ENCODE data around the gene SMARCD1.

Gene SMARCD1

GRCh38 chr12:50084775-50085614 lies at the start of gene SMARCD1:
SMARCD1 (plus strand) TSS chr12:50085342; CDS start chr12:50085370, 28 bp downstream.
- peaks cover 9% of the 10 kb centered on the region for H3K36me3 Mint-ChIP-seq (ENCODE audit: low read depth)
- H3K27ac Mint-ChIP-seq = peak within 1 kb of the TSS; percentile 94
- peak within 1 kb of the TSS; percentile 90 for H3K4me3 Mint-ChIP-seq
- no peaks in the 10 kb centered on the region for H3K9me3 Mint-ChIP-seq
- peaks cover 21% of the 10 kb centered on the region for H3K4me1 Mint-ChIP-seq (ENCODE audit: low read depth)
- no peaks in the 10 kb centered on the region for H3K27me3 Mint-ChIP-seq (ENCODE audit: low read depth)

- Mint-ChIP-seq H3K4me1 (ENCODE audit: low read depth) (peaks cover 5% of the 10 kb centered on the region), H3K36me3 (ENCODE audit: low read depth) (no peaks in the 10 kb centered on the region), H3K9me3 (no peaks in the 10 kb centered on the region), H3K4me3 (no peak overlapping the region), H3K27ac (no peak overlapping the region), H3K27me3 (ENCODE audit: low read depth) (peaks cover 16% of the 10 kb centered on the region)
These were observed 46.8 kb upstream of the SMARCD1 start for GRCh38 chr12:50038336-50038735.

- H3K4me1 Mint-ChIP-seq (ENCODE audit: low read depth) = peaks cover 5% of the 10 kb centered on the region
- H3K9me3 Mint-ChIP-seq = no peaks in the 10 kb centered on the region
- H3K36me3 Mint-ChIP-seq (ENCODE audit: low read depth) = no peaks in the 10 kb centered on the region
- H3K4me3 Mint-ChIP-seq = no peak overlapping the region
- H3K27ac Mint-ChIP-seq = no peak overlapping the region
- peaks cover 16% of the 10 kb centered on the region for H3K27me3 Mint-ChIP-seq (ENCODE audit: low read depth)
These were observed 45.8 kb upstream of the SMARCD1 start for GRCh38 chr12:50039151-50039835.

- Mint-ChIP-seq H3K9me3 (no peaks in the 10 kb centered on the region), H3K36me3 (ENCODE audit: low read depth) (no peaks in the 10 kb centered on the region)
These were observed 44.5 kb upstream of the SMARCD1 start for GRCh38 chr12:50040657-50041056.

DNA sequence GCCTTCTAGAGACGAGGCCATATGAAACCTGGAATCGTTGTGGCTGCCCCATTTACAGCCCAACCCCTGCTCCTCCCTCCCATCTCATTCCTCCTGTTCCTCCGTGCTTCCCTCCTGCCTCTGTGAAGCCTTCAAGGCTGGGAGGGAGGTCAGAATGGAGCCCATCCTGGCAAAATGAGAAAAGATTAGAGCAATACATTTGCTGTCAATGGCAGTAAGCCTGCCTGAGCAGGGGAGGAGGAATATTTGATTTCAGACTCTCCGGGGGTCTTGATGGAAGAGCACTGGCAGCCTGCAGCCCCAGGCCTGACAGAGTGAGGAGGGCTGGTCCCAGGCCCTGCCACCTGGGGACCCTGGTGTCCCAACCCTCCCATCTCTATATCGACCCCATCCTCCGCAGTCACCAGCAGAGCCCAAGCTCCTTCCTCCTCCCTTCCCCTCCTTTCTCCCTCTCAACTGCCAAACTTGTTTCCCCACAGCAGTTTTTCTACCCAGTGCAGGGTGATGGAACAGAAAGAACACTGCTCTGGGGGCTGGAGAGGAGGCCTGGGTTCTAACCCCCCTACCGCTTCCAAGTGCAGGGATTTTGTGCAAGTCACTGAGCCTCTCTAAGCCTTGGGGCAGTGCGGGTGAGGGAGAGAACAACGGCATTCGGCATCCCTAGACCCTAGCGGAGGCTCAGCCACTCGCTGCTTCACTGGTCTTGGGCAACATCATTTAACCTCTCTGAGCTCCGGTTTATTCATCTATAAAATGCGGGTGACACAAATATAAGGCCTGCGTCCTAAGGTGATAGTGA lies 43.9 kb upstream of the SMARCD1 start:
- Mint-ChIP-seq H3K27me3 (ENCODE audit: low read depth) (peaks cover 4% of the 10 kb centered on the region), H3K4me3 (no peak overlapping the region), H3K27ac (no peak overlapping the region), H3K36me3 (ENCODE audit: low read depth) (no peaks in the 10 kb centered on the region), H3K4me1 (ENCODE audit: low read depth) (peaks cover 5% of the 10 kb centered on the region), H3K9me3 (no peaks in the 10 kb centered on the region)

More at GRCh38 chr12:50040657-50041056, 44.5 kb upstream of the SMARCD1 start:
- H3K27me3 Mint-ChIP-seq (ENCODE audit: low read depth) = peaks cover 9% of the 10 kb centered on the region
- H3K4me1 Mint-ChIP-seq (ENCODE audit: low read depth) = peaks cover 5% of the 10 kb centered on the region
- H3K4me3 Mint-ChIP-seq = no peak overlapping the region
- H3K27ac Mint-ChIP-seq = no peak overlapping the region

- Mint-ChIP-seq H3K36me3 (ENCODE audit: low read depth) (no peaks in the 10 kb centered on the region), H3K27ac (no peak overlapping the region), H3K4me3 (no peak overlapping the region), H3K27me3 (ENCODE audit: low read depth) (peaks cover 2% of the 10 kb centered on the region), H3K9me3 (no peaks in the 10 kb centered on the region), H3K4me1 (ENCODE audit: low read depth) (peaks cover 5% of the 10 kb centered on the region)
These were observed 43.2 kb upstream of the SMARCD1 start for GRCh38 chr12:50041962-50042361.

DNA sequence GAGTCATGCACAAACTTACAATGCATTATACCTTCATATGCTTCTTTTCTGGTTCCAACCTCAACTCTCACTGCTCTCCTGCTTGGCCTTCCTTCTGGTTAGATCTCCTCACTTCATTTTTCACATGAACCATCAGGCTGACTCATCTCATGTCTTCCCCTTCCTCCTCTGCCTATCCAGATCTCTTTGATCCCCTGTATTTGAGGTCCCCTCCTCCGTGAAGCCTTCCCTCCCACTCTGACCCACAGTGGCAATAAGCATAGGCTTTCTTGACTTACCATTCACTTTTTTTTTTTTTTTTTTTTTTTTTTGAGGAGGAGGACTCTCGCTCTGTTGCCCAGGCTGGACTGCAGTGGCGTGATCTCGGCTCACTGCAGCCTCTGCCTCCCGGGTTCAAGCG lies 42.4 kb upstream of the SMARCD1 start:
- no peak overlapping the region for H3K4me3 Mint-ChIP-seq
- H3K27me3 Mint-ChIP-seq (ENCODE audit: low read depth) = peaks cover 9% of the 10 kb centered on the region
- no peaks in the 10 kb centered on the region for H3K9me3 Mint-ChIP-seq
- peaks cover 8% of the 10 kb centered on the region for H3K4me1 Mint-ChIP-seq (ENCODE audit: low read depth)
- H3K27ac Mint-ChIP-seq = no peak overlapping the region
- H3K36me3 Mint-ChIP-seq (ENCODE audit: low read depth) = no peaks in the 10 kb centered on the region

- peaks cover 8% of the 10 kb centered on the region for H3K4me1 Mint-ChIP-seq (ENCODE audit: low read depth)
- H3K9me3 Mint-ChIP-seq = no peaks in the 10 kb centered on the region
- no peaks in the 10 kb centered on the region for H3K36me3 Mint-ChIP-seq (ENCODE audit: low read depth)
- H3K27me3 Mint-ChIP-seq (ENCODE audit: low read depth) = peaks cover 11% of the 10 kb centered on the region
- H3K4me3 Mint-ChIP-seq = no peak overlapping the region
- no peak overlapping the region for H3K27ac Mint-ChIP-seq
These were observed 41.8 kb upstream of the SMARCD1 start for GRCh38 chr12:50043308-50043707.

- Mint-ChIP-seq H3K36me3 (ENCODE audit: low read depth) (no peaks in the 10 kb centered on the region), H3K4me1 (ENCODE audit: low read depth) (peaks cover 8% of the 10 kb centered on the region), H3K27ac (no peak overlapping the region)
These were observed 41.3 kb upstream of the SMARCD1 start for GRCh38 chr12:50043854-50044253.

GRCh38 chr12:50047693-50048250 lies 37.4 kb upstream of the SMARCD1 start:
- no peak overlapping the region for H3K27ac Mint-ChIP-seq
- H3K4me1 Mint-ChIP-seq (ENCODE audit: low read depth) = peaks cover 3% of the 10 kb centered on the region
- no peaks in the 10 kb centered on the region for H3K36me3 Mint-ChIP-seq (ENCODE audit: low read depth)
- no peaks in the 10 kb centered on the region for H3K9me3 Mint-ChIP-seq
- H3K27me3 Mint-ChIP-seq (ENCODE audit: low read depth) = peaks cover 53% of the 10 kb centered on the region
- H3K4me3 Mint-ChIP-seq = no peak overlapping the region

More at GRCh38 chr12:50043854-50044253, 41.3 kb upstream of the SMARCD1 start:
- Mint-ChIP-seq H3K9me3 (no peaks in the 10 kb centered on the region), H3K4me3 (no peak overlapping the region), H3K27me3 (ENCODE audit: low read depth) (peaks cover 17% of the 10 kb centered on the region)

- Mint-ChIP-seq H3K36me3 (ENCODE audit: low read depth) (no peaks in the 10 kb centered on the region), H3K9me3 (no peaks in the 10 kb centered on the region), H3K27me3 (ENCODE audit: low read depth) (peaks cover 65% of the 10 kb centered on the region), H3K4me3 (no peak overlapping the region), H3K27ac (no peak overlapping the region), H3K4me1 (ENCODE audit: low read depth) (peaks cover 3% of the 10 kb centered on the region)
These were observed 35.7 kb upstream of the SMARCD1 start for GRCh38 chr12:50049254-50050118.

GRCh38 chr12:50050119-50050385 lies 35.1 kb upstream of the SMARCD1 start:
- no peaks in the 10 kb centered on the region for H3K36me3 Mint-ChIP-seq (ENCODE audit: low read depth)
- H3K4me1 Mint-ChIP-seq (ENCODE audit: low read depth) = peaks cover 3% of the 10 kb centered on the region
- peaks cover 65% of the 10 kb centered on the region for H3K27me3 Mint-ChIP-seq (ENCODE audit: low read depth)
- no peak overlapping the region for H3K27ac Mint-ChIP-seq
- no peak overlapping the region for H3K4me3 Mint-ChIP-seq
- no peaks in the 10 kb centered on the region for H3K9me3 Mint-ChIP-seq

- no peak overlapping the region for H3K4me3 Mint-ChIP-seq
- H3K4me1 Mint-ChIP-seq (ENCODE audit: low read depth) = peaks cover 3% of the 10 kb centered on the region
- no peaks in the 10 kb centered on the region for H3K36me3 Mint-ChIP-seq (ENCODE audit: low read depth)
- no peak overlapping the region for H3K27ac Mint-ChIP-seq
- peaks cover 66% of the 10 kb centered on the region for H3K27me3 Mint-ChIP-seq (ENCODE audit: low read depth)
- H3K9me3 Mint-ChIP-seq = no peaks in the 10 kb centered on the region
These were observed 34.6 kb upstream of the SMARCD1 start for GRCh38 chr12:50050410-50051098.
